HepG2 (cell line): ENCODE data around the gene CALY. TPM values are rescaled to one million over a fixed set of nuclear protein-coding genes. Genes with fewer than 3 reads are reported as not detected.

ENCODE experiments used
- ATAC-seq: fragments of 200-7000 bp; cut with Tn5 transposase; 3 replicates; pipeline ENCODE4 v1.9.1; 2020; ENCODE audit warnings: mild to moderate bottlenecking, moderate library complexity
- BruUV-seq: library from RNA; stranded (reverse); fragments of 400-500 nt; replicated peaks from 2 replicates; lab custom pipeline; 2021; lab: Mats Ljungman, UMichigan
- CTCF ChIA-PET: fragments of 300-600 bp; formaldehyde crosslinking; extraction: SDS; loops from one replicate; lab custom pipeline; 2021; ENCODE audit warnings: low total read pairs, inconsistent platforms, low intra/inter-chr PET ratio; lab: Yijun Ruan, JAX
- POLR2A ChIA-PET: fragments of 350-600 bp; sonication (Branson Sonifier 250); formaldehyde crosslinking; loops from one replicate; lab custom pipeline; 2020; ENCODE audit warnings: antibody characterized with exemption, inconsistent platforms; lab: Yijun Ruan, JAX
- DNase-seq: peaks from one replicate; pipeline ENCODE4 v3.0.0-alpha.2; 2015; ENCODE audit warnings: low spot score
- FAIRE-seq: peaks from 3 replicates; lab custom pipeline; 2011; peaks lifted over from hg19 to GRCh38; lab: Jason Lieb, UNC
- H2AFZ ChIP-seq: one replicate; pipeline ENCODE4 v1.6.1; 2011; ENCODE audit warnings: low read length, inconsistent platforms
- H3K27ac ChIP-seq: fragments of 300-600 bp; 3 replicates; pipeline ENCODE4 v1.8.0; 2011; ENCODE audit warnings: mixed run types, mild to moderate bottlenecking, mixed read lengths, low read length, inconsistent platforms; ENCODE audit not compliant: insufficient read depth; ENCODE audit errors: extremely low read length
- H3K27me3 ChIP-seq, 2 experiments: fragments of 200-600 bp in 1 of 2; 2 replicates in 1 of 2; 3 replicates in 1 of 2; pipeline versions ENCODE4 v1.6.0 to v1.8.0; 2011; ENCODE audit warnings: low read length in 2 of 2, mild to moderate bottlenecking in 2 of 2, moderate library complexity in 2 of 2, inconsistent platforms in 1 of 2; ENCODE audit not compliant: insufficient read depth in 2 of 2, control insufficient read depth in 1 of 2
- H3K36me3 ChIP-seq, 2 experiments: fragments of 200-600 bp in 1 of 2; replicated peaks in 1 of 2; 2 replicates in 1 of 2; 3 replicates in 1 of 2; pipeline versions ENCODE4 v1.5.1 to v1.8.0; 2011; ENCODE audit warnings: low read length in 2 of 2, inconsistent platforms in 1 of 2; ENCODE audit not compliant: insufficient read depth in 2 of 2, control insufficient read depth in 1 of 2
- H3K4me1 ChIP-seq: 2 replicates; pipeline ENCODE4 v1.5.1; 2012; ENCODE audit warnings: low read length, inconsistent platforms; ENCODE audit not compliant: insufficient read depth
- H3K4me2 ChIP-seq: 2 replicates; pipeline ENCODE4 v1.6.0; 2011; ENCODE audit warnings: low read depth, low read length, inconsistent platforms
- H3K4me3 ChIP-seq, 3 experiments: fragments of 200-600 bp in 1 of 3; sonication (generic), shearing (Covaris generic) in 1 of 3; replicated peaks in 1 of 3; 2 replicates each; pipeline ENCODE4 v1.5.1; 2011 to 2016; ENCODE audit warnings: low read length in 3 of 3, inconsistent platforms in 2 of 3, low read depth in 2 of 3, mild to moderate bottlenecking in 2 of 3, control low read depth in 1 of 3, mixed read lengths in 1 of 3; ENCODE audit not compliant: insufficient read depth in 1 of 3
- H3K79me2 ChIP-seq: one replicate; pipeline ENCODE4 v1.6.1; 2011; ENCODE audit warnings: low read length, inconsistent platforms; ENCODE audit not compliant: insufficient read depth
- H3K9ac ChIP-seq: 2 replicates; pipeline ENCODE4 v1.6.0; 2011; ENCODE audit warnings: mild to moderate bottlenecking, low read depth, low read length, inconsistent platforms; ENCODE audit not compliant: insufficient read depth
- H3K9me3 ChIP-seq: 2 replicates; pipeline ENCODE4 v1.5.1; 2012; ENCODE audit warnings: mild to moderate bottlenecking, low read length
- H4K20me1 ChIP-seq: 2 replicates; pipeline ENCODE4 v1.6.0; 2011; ENCODE audit warnings: inconsistent platforms, mild to moderate bottlenecking, low read length, moderate library complexity; ENCODE audit not compliant: insufficient read depth
- ATAD3A ChIP-seq: sonication (generic); formaldehyde crosslinking; IDR thresholded peaks from 2 replicates; pipeline ENCODE4 v1.4.0; 2020; ENCODE audit warnings: missing genetic modification reagents
- CREB3 ChIP-seq: sonication (generic); formaldehyde crosslinking; IDR thresholded peaks from 2 replicates; pipeline ENCODE4 v1.5.0; 2020; ENCODE audit warnings: missing genetic modification reagents
- ETV6 ChIP-seq: sonication (generic); formaldehyde crosslinking; conservative IDR thresholded peaks from 2 replicates; pipeline ENCODE4 v1.4.0; 2020; ENCODE audit warnings: missing genetic modification reagents
- FIP1L1 ChIP-seq: fragments of 200-400 bp; formaldehyde crosslinking; IDR thresholded peaks from 2 replicates; pipeline ENCODE4 v1.6.1; 2018; ENCODE audit warnings: low read depth, mild to moderate bottlenecking, low read length, moderate library complexity, borderline replicate concordance; ENCODE audit not compliant: insufficient read depth
- MTA1 ChIP-seq: sonication (generic); formaldehyde crosslinking; IDR thresholded peaks from 2 replicates; pipeline ENCODE4 v1.4.0; 2020; ENCODE audit warnings: missing genetic modification reagents, mild to moderate bottlenecking, borderline replicate concordance
- PHF5A ChIP-seq: IDR thresholded peaks from one replicate; pipeline ENCODE4 v1.6.1; 2018; ENCODE audit warnings: low read depth, missing genetic modification reagents; ENCODE audit not compliant: unreplicated experiment
- PLSCR1 ChIP-seq: sonication (generic); formaldehyde crosslinking; IDR thresholded peaks from 2 replicates; pipeline ENCODE4 v1.5.0; 2020; ENCODE audit warnings: missing genetic modification reagents, mild to moderate bottlenecking, borderline replicate concordance
- RARA ChIP-seq: IDR thresholded peaks from 2 replicates; pipeline ENCODE4 v1.6.1; 2016; ENCODE audit warnings: missing genetic modification reagents, missing compliant biosample characterization
- ZNF263 ChIP-seq: sonication (generic); formaldehyde crosslinking; IDR thresholded peaks from 2 replicates; pipeline ENCODE4 v1.4.0; 2020; ENCODE audit warnings: missing genetic modification reagents
- ZNF280B ChIP-seq: sonication (generic); formaldehyde crosslinking; IDR thresholded peaks from 2 replicates; pipeline ENCODE4 v1.5.0; 2020; ENCODE audit warnings: missing genetic modification reagents, mild to moderate bottlenecking, borderline replicate concordance
- ZNF878 ChIP-seq: sonication (generic); formaldehyde crosslinking; IDR thresholded peaks from 2 replicates; pipeline ENCODE4 v1.8.1; 2023; ENCODE audit warnings: mild to moderate bottlenecking, missing genetic modification reagents, moderate library complexity
- WGBS: methylation state at CpG from one replicate; pipeline ENCODE4 v1.1.6; 2017; ENCODE audit warnings: low lambda C conversion rate; 5-methylcytosine and 5-hydroxymethylcytosine counted together
- in situ Hi-C: cut with HindIII; loops from 2 replicates; pipeline ENCODE4 v1.10.0; 2017; ENCODE audit warnings: low pct_unique_long_range_greater_than_20kb; ENCODE audit not compliant: extremely low pct_ligation_motif_present
- intact Hi-C: fragments of 100-400 bp; cut with micrococcal nuclease; formaldehyde crosslinking; loops from one replicate; pipeline ENCODE4 v1.10.0; 2022; ENCODE audit not compliant: unreplicated experiment
- polyA plus RNA-seq, 8 experiments: library from polyadenylated mRNA; depleted of rRNA in 3 of 8; stranded (reverse) in 7 of 8; unstranded in 1 of 8; fragments of >200 nt; fragmentation: Illumina TruSeq in 4 of 8; extraction: Trizol in 4 of 8; gene quantifications; 2 replicates each; pipeline versions ENCODE4 v1.2.1 to v1.2.3, GENCODE V29; 2011 to 2016; ENCODE audit warnings: low read depth in 4 of 8, missing spikeins in 1 of 8, mixed read lengths in 1 of 8; ENCODE audit not compliant: insufficient read depth in 1 of 8
- total RNA-seq, 5 experiments: library from RNA; depleted of rRNA; stranded (reverse); fragments of >200 nt; fragmentation: Illumina TruSeq; extraction: Trizol; gene quantifications; 2 replicates each; pipeline ENCODE4 v1.2.3, GENCODE V29; 2016; ENCODE audit warnings: low read depth in 1 of 5
- TF ChIP-seq, protein P1 (sequence below): IDR thresholded peaks from 2 replicates; pipeline ENCODE4 v1.6.1; 2012; ENCODE audit warnings: low read depth, low read length, improper control_type of control experiment
- TF ChIP-seq, protein P2 (sequence below): sonication (generic); formaldehyde crosslinking; IDR thresholded peaks from 2 replicates; pipeline ENCODE4 v1.4.0; 2020; ENCODE audit warnings: missing genetic modification reagents, borderline replicate concordance

CALY gene
- total and polyA plus RNA-seq, 2 of the 13 experiments (the other 11 are each of a cell fraction or from before 2014, with no cell fraction given) = 0.08 TPM; not detected in 1

DNA sequence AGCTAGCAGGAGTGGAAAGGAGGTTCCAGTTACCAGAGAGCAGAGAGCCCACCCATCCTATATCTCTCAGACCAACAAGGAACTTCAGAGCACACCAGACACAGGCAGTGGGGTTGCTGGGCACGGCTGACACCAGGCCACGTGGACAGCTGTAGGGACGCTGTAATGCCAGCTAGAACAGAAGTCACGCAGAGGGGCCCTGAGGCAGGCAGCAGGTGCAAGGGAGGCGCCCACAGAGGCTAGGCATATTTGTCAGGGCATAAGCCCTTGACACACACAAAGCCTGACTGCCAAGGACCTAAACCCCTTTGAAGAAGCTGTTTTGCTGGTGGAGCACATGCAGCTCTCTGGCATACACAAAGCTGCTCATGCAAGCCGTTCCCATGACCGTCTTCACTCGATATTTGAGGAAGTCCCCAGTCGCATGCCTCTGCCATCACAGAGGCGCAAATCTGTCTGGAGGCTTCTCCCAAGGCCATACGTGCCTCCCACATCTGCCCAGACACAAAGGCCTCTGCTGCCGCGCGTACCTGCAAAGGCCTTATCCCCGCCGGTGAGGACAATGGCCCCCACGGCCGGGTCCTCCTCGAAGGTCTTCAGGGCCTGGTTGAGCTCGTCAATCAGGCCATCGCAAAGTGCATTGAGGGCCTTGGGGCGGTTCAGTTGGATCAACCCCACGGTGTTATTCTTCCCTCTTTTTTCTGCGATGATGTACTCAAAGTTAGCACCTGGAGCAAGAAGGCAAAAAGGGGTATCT lies 33.5 kb upstream of the CALY start:
- Histone ChIP-seq H3K36me3 (peaks cover 29 to 49% of the 10 kb centered on the region in 2 experiments), H3K9me3 (no peaks in the 10 kb centered on the region), H3K27me3 (no peaks in the 10 kb centered on the region), H3K4me3 (no peak overlapping the region), H3K79me2 (peaks cover 5% of the 10 kb centered on the region), H2AFZ (no peak overlapping the region), H3K4me1 (peaks cover 18% of the 10 kb centered on the region), H3K27ac (no peak overlapping the region), H3K4me2 (no peak overlapping the region), H4K20me1 (no peaks in the 10 kb centered on the region), H3K9ac (no peak overlapping the region)
- intact Hi-C loops = loop anchor here (10.0 kb wide), 1 partner anchor 45 kb away; no protein-coding TSS in a partner anchor
- WGBS = 98% methylated on average over 22 of the region's 24 CpGs
- no peak for ATAC-seq
- TF ChIP-seq, protein P1, sequence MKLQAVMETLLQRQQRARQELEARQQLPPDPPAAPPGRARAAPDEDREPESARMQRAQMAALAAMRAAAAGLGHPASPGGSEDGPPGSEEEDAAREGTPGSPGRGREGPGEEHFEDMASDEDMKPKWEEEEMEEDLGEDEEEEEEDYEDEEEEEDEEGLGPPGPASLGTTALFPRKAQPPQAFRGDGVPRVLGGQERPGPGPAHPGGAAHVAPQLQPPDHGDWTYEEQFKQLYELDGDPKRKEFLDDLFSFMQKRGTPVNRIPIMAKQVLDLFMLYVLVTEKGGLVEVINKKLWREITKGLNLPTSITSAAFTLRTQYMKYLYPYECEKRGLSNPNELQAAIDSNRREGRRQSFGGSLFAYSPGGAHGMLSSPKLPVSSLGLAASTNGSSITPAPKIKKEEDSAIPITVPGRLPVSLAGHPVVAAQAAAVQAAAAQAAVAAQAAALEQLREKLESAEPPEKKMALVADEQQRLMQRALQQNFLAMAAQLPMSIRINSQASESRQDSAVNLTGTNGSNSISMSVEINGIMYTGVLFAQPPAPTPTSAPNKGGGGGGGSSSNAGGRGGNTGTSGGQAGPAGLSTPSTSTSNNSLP = no peak
- TF ChIP-seq ZNF263 (CRISPR knock-in tag) (no peak), RARA (no peak), ZNF878 (CRISPR knock-in tag) (no peak), FIP1L1 (no peak), ETV6 (CRISPR knock-in tag) (no peak), PLSCR1 (CRISPR knock-in tag) (no peak), MTA1 (CRISPR knock-in tag) (no peak), PHF5A (CRISPR knock-in tag) (no peak), CREB3 (CRISPR knock-in tag) (no peak), ZNF280B (CRISPR knock-in tag) (no peak), ATAD3A (CRISPR knock-in tag) (no peak)
- TF ChIP-seq, protein P2, sequence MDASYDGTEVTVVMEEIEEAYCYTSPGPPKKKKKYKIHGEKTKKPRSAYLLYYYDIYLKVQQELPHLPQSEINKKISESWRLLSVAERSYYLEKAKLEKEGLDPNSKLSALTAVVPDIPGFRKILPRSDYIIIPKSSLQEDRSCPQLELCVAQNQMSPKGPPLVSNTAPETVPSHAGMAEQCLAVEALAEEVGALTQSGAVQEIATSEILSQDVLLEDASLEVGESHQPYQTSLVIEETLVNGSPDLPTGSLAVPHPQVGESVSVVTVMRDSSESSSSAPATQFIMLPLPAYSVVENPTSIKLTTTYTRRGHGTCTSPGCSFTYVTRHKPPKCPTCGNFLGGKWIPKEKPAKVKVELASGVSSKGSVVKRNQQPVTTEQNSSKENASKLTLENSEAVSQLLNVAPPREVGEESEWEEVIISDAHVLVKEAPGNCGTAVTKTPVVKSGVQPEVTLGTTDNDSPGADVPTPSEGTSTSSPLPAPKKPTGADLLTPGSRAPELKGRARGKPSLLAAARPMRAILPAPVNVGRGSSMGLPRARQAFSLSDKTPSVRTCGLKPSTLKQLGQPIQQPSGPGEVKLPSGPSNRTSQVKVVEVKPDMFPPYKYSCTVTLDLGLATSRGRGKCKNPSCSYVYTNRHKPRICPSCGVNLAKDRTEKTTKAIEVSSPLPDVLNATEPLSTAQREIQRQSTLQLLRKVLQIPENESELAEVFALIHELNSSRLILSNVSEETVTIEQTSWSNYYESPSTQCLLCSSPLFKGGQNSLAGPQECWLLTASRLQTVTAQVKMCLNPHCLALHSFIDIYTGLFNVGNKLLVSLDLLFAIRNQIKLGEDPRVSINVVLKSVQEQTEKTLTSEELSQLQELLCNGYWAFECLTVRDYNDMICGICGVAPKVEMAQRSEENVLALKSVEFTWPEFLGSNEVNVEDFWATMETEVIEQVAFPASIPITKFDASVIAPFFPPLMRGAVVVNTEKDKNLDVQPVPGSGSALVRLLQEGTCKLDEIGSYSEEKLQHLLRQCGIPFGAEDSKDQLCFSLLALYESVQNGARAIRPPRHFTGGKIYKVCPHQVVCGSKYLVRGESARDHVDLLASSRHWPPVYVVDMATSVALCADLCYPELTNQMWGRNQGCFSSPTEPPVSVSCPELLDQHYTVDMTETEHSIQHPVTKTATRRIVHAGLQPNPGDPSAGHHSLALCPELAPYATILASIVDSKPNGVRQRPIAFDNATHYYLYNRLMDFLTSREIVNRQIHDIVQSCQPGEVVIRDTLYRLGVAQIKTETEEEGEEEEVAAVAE (CRISPR knock-in tag) = no peak
- TSS peak; percentile 47 for BruUV-seq
- no peak for DNase-seq
- CTCF ChIA-PET = no interaction called here
- POLR2A ChIA-PET = interaction anchor here (4.5 kb wide), 1 partner anchor 11 kb away, joined by 55 read pairs; the partner anchor contains the start of gene FUOM
- in situ Hi-C loops = no loop called here
- FAIRE-seq = no peak
